Brain microvascular endothelial cell (primary cell): ENCODE data around the gene PFKFB3.
"Not testable (repeated sequence)": the region's sequence is repeated elsewhere in the genome, so short reads cannot be mapped to it uniquely, and the experiment has no call there.

Experiments
- DNase-seq: peaks from one replicate; pipeline ENCODE4 v3.0.0-alpha.2; 2020
- H3K27ac ChIP-seq: fragments of 250-450 bp; sonication (Bioruptor Pico); 2 replicates; pipeline ENCODE4 v1.5.1; 2020; ENCODE audit warnings: mild to moderate bottlenecking, moderate library complexity
- H3K27me3 ChIP-seq: fragments of 250-450 bp; sonication (Bioruptor Pico); replicated peaks from 2 replicates; pipeline ENCODE4 v1.5.1; 2020; ENCODE audit warnings: mild to moderate bottlenecking
- H3K36me3 ChIP-seq: fragments of 250-450 bp; sonication (Bioruptor Pico); replicated peaks from 2 replicates; pipeline ENCODE4 v1.5.1; 2020; ENCODE audit warnings: mild to moderate bottlenecking
- H3K4me3 ChIP-seq: 2 replicates; pipeline ENCODE4 v1.5.1; 2011; ENCODE audit warnings: low read depth, mild to moderate bottlenecking, control low read depth, low read length, moderate library complexity
- in situ Hi-C: cut with HindIII; loops from 2 replicates; pipeline ENCODE4 v1.10.0; 2017; ENCODE audit warnings: low sequenced_read_pairs, low pct_ligation_motif_present
- TF ChIP-seq, protein P1 (sequence below): IDR thresholded peaks from 2 replicates; pipeline ENCODE4 v1.5.1; 2011; ENCODE audit warnings: low read depth, mild to moderate bottlenecking, moderate library complexity, low read length, control low read depth, inconsistent platforms; ENCODE audit errors: missing control alignments

The PFKFB3 gene

DNA sequence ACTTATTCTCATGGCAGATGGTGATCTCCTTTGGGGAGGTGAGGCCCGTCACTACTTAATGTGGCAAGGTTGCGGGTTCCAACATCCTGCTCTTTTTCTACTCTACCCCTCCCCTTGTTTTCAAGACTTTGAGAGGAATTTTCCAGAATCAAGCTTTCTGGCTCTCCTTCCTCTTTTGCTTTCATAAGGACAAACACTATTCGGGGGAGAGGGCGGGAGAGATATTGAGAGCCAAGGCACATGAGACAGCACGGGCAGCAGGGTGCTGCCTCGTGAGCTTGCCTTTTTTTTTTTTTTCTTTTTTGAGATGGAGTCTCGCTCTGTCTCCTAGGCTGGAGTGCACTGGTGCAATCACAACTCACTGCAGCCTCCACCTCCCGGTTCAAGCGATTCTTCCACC lies 6.9 kb upstream of the PFKFB3 start:
- in situ Hi-C loops, result no loop called here
- DNase-seq, result no peak
- Histone ChIP-seq H3K27me3 (no peaks in the 10 kb centered on the region), H3K27ac (peak overlapping the region; percentile 7), H3K4me3 (no peak overlapping the region), H3K36me3 (no peaks in the 10 kb centered on the region)
- TF ChIP-seq, protein P1, sequence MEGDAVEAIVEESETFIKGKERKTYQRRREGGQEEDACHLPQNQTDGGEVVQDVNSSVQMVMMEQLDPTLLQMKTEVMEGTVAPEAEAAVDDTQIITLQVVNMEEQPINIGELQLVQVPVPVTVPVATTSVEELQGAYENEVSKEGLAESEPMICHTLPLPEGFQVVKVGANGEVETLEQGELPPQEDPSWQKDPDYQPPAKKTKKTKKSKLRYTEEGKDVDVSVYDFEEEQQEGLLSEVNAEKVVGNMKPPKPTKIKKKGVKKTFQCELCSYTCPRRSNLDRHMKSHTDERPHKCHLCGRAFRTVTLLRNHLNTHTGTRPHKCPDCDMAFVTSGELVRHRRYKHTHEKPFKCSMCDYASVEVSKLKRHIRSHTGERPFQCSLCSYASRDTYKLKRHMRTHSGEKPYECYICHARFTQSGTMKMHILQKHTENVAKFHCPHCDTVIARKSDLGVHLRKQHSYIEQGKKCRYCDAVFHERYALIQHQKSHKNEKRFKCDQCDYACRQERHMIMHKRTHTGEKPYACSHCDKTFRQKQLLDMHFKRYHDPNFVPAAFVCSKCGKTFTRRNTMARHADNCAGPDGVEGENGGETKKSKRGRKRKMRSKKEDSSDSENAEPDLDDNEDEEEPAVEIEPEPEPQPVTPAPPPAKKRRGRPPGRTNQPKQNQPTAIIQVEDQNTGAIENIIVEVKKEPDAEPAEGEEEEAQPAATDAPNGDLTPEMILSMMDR, result no peak

DNA sequence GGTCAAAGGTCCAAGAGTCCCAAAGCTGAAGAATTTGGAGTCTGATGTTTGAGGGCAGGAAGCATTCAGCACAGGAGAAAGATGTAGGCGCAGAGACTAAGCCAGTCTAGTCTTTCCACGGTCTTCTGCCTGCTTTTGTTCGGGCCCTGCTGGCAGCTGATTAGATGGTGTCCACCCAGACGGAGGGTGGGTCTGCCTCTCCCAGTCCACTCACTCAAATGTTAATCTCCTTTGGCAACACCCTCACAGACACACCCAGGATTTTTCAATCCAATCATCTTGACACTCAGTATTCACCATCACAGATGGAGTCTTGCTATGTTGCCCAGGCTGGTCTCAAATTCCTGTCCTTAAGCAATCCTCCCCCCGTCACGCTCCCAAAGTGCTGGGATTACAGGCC lies 6.2 kb upstream of the PFKFB3 start:
- DNase-seq, H3K4me3 ChIP-seq, H3K27ac ChIP-seq, H3K36me3 ChIP-seq, in situ Hi-C loops, H3K27me3 ChIP-seq: not testable (repeated sequence)

DNA sequence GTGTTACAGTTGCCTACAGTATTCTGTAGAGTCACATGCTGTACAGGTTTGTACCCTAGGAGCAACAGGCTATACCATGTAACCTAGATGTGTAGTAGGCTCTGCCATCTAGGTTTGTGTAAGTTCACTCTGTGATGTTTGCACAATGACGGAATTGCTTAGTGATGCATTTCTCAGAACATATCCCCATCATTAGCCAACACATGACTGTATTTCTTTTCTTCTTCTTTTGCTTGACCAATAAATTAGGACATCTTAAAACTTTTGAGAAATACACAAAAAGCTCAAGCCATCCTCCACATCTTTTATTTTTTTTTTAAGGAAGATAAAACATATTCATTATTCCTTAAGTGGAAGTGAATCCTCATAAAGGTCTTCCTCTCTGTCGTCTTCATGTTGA lies 5.4 kb upstream of the PFKFB3 start:
- TF ChIP-seq, protein P1, result no peak

DNA sequence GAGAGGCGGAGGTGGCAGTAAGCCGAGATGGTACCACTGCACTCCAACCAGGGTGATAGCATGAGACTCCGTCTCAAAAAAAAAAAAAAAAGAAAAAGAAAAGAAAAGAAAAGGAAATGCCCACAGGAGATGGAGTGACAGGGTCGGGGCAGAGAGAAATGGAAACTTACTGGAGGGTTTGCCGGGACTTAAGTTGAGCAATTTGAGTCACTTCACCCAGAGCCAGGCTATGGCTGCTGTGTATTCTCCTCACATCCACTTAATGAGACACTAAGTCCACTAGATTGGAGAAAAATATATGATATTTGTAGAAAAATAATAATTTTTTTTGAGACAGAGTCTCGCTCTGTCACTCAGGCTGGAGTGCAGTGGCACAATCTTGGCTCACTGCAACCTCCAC lies 4.6 kb upstream of the PFKFB3 start:
- H3K36me3 ChIP-seq, result no peaks in the 10 kb centered on the region
- H3K27me3 ChIP-seq, result no peaks in the 10 kb centered on the region
- TF ChIP-seq, protein P1, result no peak
- no peak overlapping the region for H3K27ac ChIP-seq
- H3K4me3 ChIP-seq, result no peak overlapping the region
- in situ Hi-C loops, result no loop called here
- no peak for DNase-seq

More for the DNA sequence above, 5.4 kb upstream of the PFKFB3 start:
- DNase-seq, result no peak
- Histone ChIP-seq H3K36me3 (no peaks in the 10 kb centered on the region), H3K27ac (no peak overlapping the region), H3K27me3 (no peaks in the 10 kb centered on the region), H3K4me3 (no peak overlapping the region)
- in situ Hi-C loops, result no loop called here

DNA sequence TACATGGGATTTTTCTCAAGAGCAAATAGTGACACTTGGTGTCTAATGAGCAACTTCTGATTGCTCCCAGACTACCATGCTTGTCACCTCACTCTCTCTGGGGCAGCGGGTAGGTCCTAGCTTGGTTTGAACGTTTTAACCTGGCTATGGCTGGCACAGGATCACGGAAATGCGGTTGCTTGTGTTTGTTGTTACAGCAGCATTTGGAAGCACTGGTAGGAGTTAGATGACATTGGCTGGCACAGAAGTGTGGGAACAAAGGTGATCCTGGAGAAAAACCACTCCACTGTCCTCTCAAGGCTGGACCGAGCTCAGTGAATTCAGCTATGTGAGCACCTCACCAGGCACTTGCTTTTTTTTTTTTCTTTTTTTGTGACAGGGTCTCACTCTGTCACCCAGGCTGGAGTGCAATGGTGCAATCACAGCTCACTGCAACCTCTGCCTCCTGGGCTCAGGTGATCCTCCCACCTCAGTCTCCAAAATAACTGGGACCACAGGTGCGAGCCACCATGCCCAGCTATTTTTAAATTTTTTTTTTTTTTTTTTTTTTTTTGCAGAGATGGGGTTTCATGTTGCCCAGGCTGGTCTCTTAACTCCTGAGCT lies 3.5 kb upstream of the PFKFB3 start:
- in situ Hi-C loops, result no loop called here
- DNase-seq, result no peak
- TF ChIP-seq, protein P1, result no peak
- Histone ChIP-seq H3K27ac (no peak overlapping the region), H3K27me3 (no peaks in the 10 kb centered on the region), H3K4me3 (no peak overlapping the region), H3K36me3 (no peaks in the 10 kb centered on the region)

DNA sequence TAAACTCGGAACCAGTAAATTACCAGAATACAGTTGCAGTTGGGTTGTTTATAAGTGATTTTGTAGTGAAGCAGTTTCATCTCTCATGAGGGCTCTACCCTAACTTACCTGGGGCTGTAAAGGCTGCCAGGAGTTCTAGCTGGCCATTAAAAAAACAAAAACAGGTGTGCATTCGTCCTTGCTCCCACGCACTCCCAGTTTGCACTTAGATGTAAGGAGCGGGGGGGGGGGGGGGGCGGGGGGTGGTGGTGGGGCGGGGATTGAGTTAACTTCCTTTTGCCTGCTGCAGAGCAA lies 2.3 kb upstream of the PFKFB3 start:
- in situ Hi-C loops, result no loop called here
- Histone ChIP-seq H3K27ac (no peak overlapping the region), H3K4me3 (peak overlapping the region; percentile 49), H3K27me3 (no peaks in the 10 kb centered on the region), H3K36me3 (no peaks in the 10 kb centered on the region)
- no peak for DNase-seq
- TF ChIP-seq, protein P1, result no peak
